GM12878 (cell line): ENCODE measurements around the gene THY1. TPM values are rescaled to one million over a fixed set of nuclear protein-coding genes. Genes with fewer than 3 reads are reported as not detected.

Experiments
- ATAC-seq: fragments of 200-7000 bp; cut with Tn5 transposase; 3 replicates; pipeline ENCODE4 v1.9.1; 2020; ENCODE audit warnings: mild to moderate bottlenecking, moderate library complexity
- BruUV-seq: library from RNA; stranded (reverse); fragments of 400-500 nt; replicated peaks from 2 replicates; lab custom pipeline; 2021; lab: Mats Ljungman, UMichigan
- CTCF ChIA-PET: fragments of 300-600 bp; sonication (Branson Sonifier 250); formaldehyde crosslinking; extraction: SDS; loops from one replicate; lab custom pipeline; 2021; ENCODE audit warnings: inconsistent platforms; lab: Yijun Ruan, JAX
- POLR2A ChIA-PET: fragments of 350-600 bp; formaldehyde crosslinking; extraction: SDS; loops from one replicate; lab custom pipeline; 2021; ENCODE audit warnings: inconsistent platforms; lab: Charles Lee
- RAD21 ChIA-PET: fragments of 300-600 bp; sonication (Branson Sonifier 250); formaldehyde crosslinking; loops from one replicate; lab custom pipeline; 2023; ENCODE audit warnings: antibody characterized with exemption; ENCODE audit not compliant: unreplicated experiment; lab: Charles Lee
- SMC1A ChIA-PET: fragments of 300-600 bp; sonication (Branson Sonifier 250); formaldehyde crosslinking; loops from one replicate; lab custom pipeline; 2023; ENCODE audit not compliant: unreplicated experiment, uncharacterized antibody; lab: Charles Lee
- DNase-seq: peaks from one replicate; pipeline ENCODE4 v3.0.0-alpha.2; 2011; ENCODE audit warnings: low read depth, low spot score
- FAIRE-seq: peaks from 3 replicates; lab custom pipeline; 2011; peaks lifted over from hg19 to GRCh38; lab: Jason Lieb, UNC
- H2AFZ ChIP-seq: 2 replicates; pipeline ENCODE4 v1.6.0; 2011; ENCODE audit warnings: low read depth, low read length, control low read depth; ENCODE audit not compliant: control insufficient read depth
- H3K27ac ChIP-seq: 2 replicates; pipeline ENCODE4 v1.5.1; 2011; ENCODE audit warnings: control low read depth; ENCODE audit not compliant: control insufficient read depth, insufficient read depth
- H3K27me3 ChIP-seq, 2 experiments: replicated peaks in 1 of 2; 2 replicates each; pipeline versions ENCODE4 v1.6.0 to v1.6.1; 2011; ENCODE audit warnings: low read length in 1 of 2; ENCODE audit not compliant: control insufficient read depth in 2 of 2, insufficient read depth in 2 of 2
- H3K36me3 ChIP-seq, 2 experiments: 2 replicates each; pipeline ENCODE4 v1.5.1; 2011; ENCODE audit warnings: low read length in 1 of 2; ENCODE audit not compliant: control insufficient read depth in 2 of 2, insufficient read depth in 2 of 2
- H3K4me1 ChIP-seq: 2 replicates; pipeline ENCODE4 v1.6.1; 2011; ENCODE audit warnings: mild to moderate bottlenecking, low read length, moderate library complexity, mixed read lengths; ENCODE audit not compliant: control insufficient read depth, insufficient read depth
- H3K4me2 ChIP-seq: 2 replicates; pipeline ENCODE4 v1.6.0; 2011; ENCODE audit warnings: control low read depth; ENCODE audit not compliant: control insufficient read depth, insufficient read depth
- H3K4me3 ChIP-seq: fragments of 200-600 bp; sonication (generic); 2 replicates; pipeline ENCODE4 v1.5.1; 2016
- H3K79me2 ChIP-seq: 2 replicates; pipeline ENCODE4 v1.6.0; 2011; ENCODE audit warnings: low read length; ENCODE audit not compliant: control insufficient read depth, insufficient read depth
- H3K9ac ChIP-seq: 2 replicates; pipeline ENCODE4 v1.8.0; 2011; ENCODE audit warnings: low read length, control low read depth, mixed read lengths; ENCODE audit not compliant: control insufficient read depth, insufficient read depth
- H3K9me3 ChIP-seq: replicated peaks from 3 replicates; pipeline ENCODE4 v1.5.1; 2011; ENCODE audit warnings: mild to moderate bottlenecking, low read length; ENCODE audit not compliant: control insufficient read depth, insufficient read depth
- H4K20me1 ChIP-seq: 2 replicates; pipeline ENCODE4 v1.6.0; 2011; ENCODE audit not compliant: control insufficient read depth, insufficient read depth
- ATF2 ChIP-seq: IDR thresholded peaks from 2 replicates; pipeline ENCODE4 v1.6.1; 2012; ENCODE audit warnings: low read length, inconsistent platforms
- BCLAF1 ChIP-seq: fragments of 450-650 bp; IDR thresholded peaks from 2 replicates; pipeline ENCODE4 v1.6.1; 2017; ENCODE audit warnings: antibody characterized with exemption, mild to moderate bottlenecking, moderate library complexity
- BRCA1 ChIP-seq: IDR thresholded peaks from 2 replicates; pipeline ENCODE4 v1.6.1; 2011; ENCODE audit warnings: low read depth, low read length, improper control_type of control experiment
- CBX3 ChIP-seq: fragments of 200-600 bp; sonication (generic); IDR thresholded peaks from 2 replicates; pipeline ENCODE4 v1.6.1; 2016; ENCODE audit warnings: low read depth, borderline replicate concordance
- CREB1 ChIP-seq: IDR thresholded peaks from 2 replicates; pipeline ENCODE4 v1.6.1; 2012; ENCODE audit warnings: low read depth, mild to moderate bottlenecking, inconsistent platforms
- EP300 ChIP-seq, 2 experiments: fragments of 150-350 bp in 1 of 2; IDR thresholded peaks; 2 replicates each; pipeline ENCODE4 v1.6.1; 2011 to 2012; ENCODE audit warnings: low read depth in 2 of 2, low read length in 2 of 2, borderline replicate concordance in 1 of 2, improper control_type of control experiment in 1 of 2, inconsistent platforms in 1 of 2; ENCODE audit not compliant: control insufficient read depth in 1 of 2
- EZH2 ChIP-seq: IDR thresholded peaks from 2 replicates; pipeline ENCODE4 v1.6.1; 2012; ENCODE audit warnings: low read depth, mild to moderate bottlenecking, control low read depth, inconsistent platforms, low read length, borderline replicate concordance; ENCODE audit not compliant: control insufficient read depth
- HDGF ChIP-seq: fragments of 450-650 bp; IDR thresholded peaks from 2 replicates; pipeline ENCODE4 v1.6.1; 2016; ENCODE audit warnings: antibody characterized with exemption
- KDM1A ChIP-seq: fragments of 200-600 bp; sonication (generic); IDR thresholded peaks from 2 replicates; pipeline ENCODE4 v1.6.1; 2016; ENCODE audit warnings: borderline replicate concordance
- MAX ChIP-seq: IDR thresholded peaks from 2 replicates; pipeline ENCODE4 v1.6.1; 2012; ENCODE audit warnings: low read depth, low read length, improper control_type of control experiment
- RAD51 ChIP-seq: fragments of 450-650 bp; IDR thresholded peaks from 2 replicates; pipeline ENCODE4 v1.6.1; 2016; ENCODE audit warnings: moderate library complexity, mild to moderate bottlenecking, inconsistent platforms
- SRF ChIP-seq, 2 experiments: IDR thresholded peaks; 2 replicates each; pipeline ENCODE4 v1.6.1; 2011; ENCODE audit warnings: low read depth in 2 of 2, low read length in 2 of 2, mild to moderate bottlenecking in 1 of 2, moderate library complexity in 1 of 2
- WRNIP1 ChIP-seq: IDR thresholded peaks from 2 replicates; pipeline ENCODE4 v1.6.1; 2011; ENCODE audit warnings: low read depth, low read length, improper control_type of control experiment, borderline replicate concordance
- ZNF274 ChIP-seq: IDR thresholded peaks from one replicate; pipeline ENCODE4 v1.8.0; 2011; ENCODE audit not compliant: insufficient read length, insufficient read depth
- WGBS: methylation state at CpG from one replicate; pipeline ENCODE4 v1.1.6; 2016; ENCODE audit warnings: low lambda C conversion rate; ENCODE audit not compliant: insufficient replicate concordance, insufficient coverage; ENCODE audit errors: missing lambda C conversion rate; 5-methylcytosine and 5-hydroxymethylcytosine counted together
- in situ Hi-C: fragments of 300-500 bp; cut with MboI; formaldehyde crosslinking; loops from 9 replicates; pipeline ENCODE4 v1.14.3; 2018; ENCODE audit warnings: mixed read lengths
- intact Hi-C: fragments of 100-400 bp; cut with micrococcal nuclease; formaldehyde crosslinking; loops from one replicate; pipeline ENCODE4 v1.14.2; 2022; ENCODE audit not compliant: unreplicated experiment
- polyA plus RNA-seq, 11 experiments: library from polyadenylated mRNA; depleted of rRNA in 4 of 11; unstranded in 6 of 11; stranded (reverse) in 5 of 11; fragments of >200 nt; fragmentation: Nextera tagmentation in 4 of 11; fragmentation: Illumina TruSeq in 1 of 11; extraction: Ambion mirVana in 4 of 11; extraction: Trizol in 1 of 11; gene quantifications; 1 replicate in 1 of 11; 2 replicates in 10 of 11; pipeline versions ENCODE4 v1.2.1 to v1.2.3, GENCODE V29; 2011 to 2016; ENCODE audit warnings: inconsistent platforms in 2 of 11, missing spikeins in 2 of 11, low read depth in 1 of 11
- total RNA-seq, 4 experiments: library from RNA; depleted of rRNA in 3 of 4; stranded (reverse); fragments of >200 nt in 3 of 4; fragmentation: Illumina TruSeq in 1 of 4; extraction: Trizol in 1 of 4; gene quantifications; 2 replicates each; pipeline versions ENCODE4 v1.2.1 to v1.2.3, GENCODE V29; 2013 to 2021

Gene THY1
- total and polyA plus RNA-seq, 10 of the 15 experiments (the other 5 are each of a cell fraction or from before 2014, with no cell fraction given), result 0.86 to 20.1 (median 3.2) TPM

- TF ChIP-seq ZNF274 (no peak), EZH2 (no peak), HDGF (no peak), EP300 (IDR thresholded peaks at IDR 0.05; ENCODE audit: borderline replicate concordance in 1 of 2, control insufficient read depth in 1 of 2, low read depth in 2 of 2, low read length in 2 of 2) (no peak), SRF (IDR thresholded peaks at IDR 0.05; ENCODE audit: low read depth in 2 of 2, low read length in 2 of 2) (no peak), RAD51 (no peak), MAX (no peak), ATF2 (no peak), CREB1 (no peak), KDM1A (no peak), WRNIP1 (no peak), CBX3 (no peak), BRCA1 (no peak), BCLAF1 (no peak)
- no peak for FAIRE-seq
- DNase-seq, result no peak
- H3K79me2 ChIP-seq, result no peaks in the 10 kb centered on the region
- H3K4me3 ChIP-seq, result no peak overlapping the region
- H2AFZ ChIP-seq, result no peak overlapping the region
- intact Hi-C loops, result no loop called here
- ATAC-seq, result no peak
- POLR2A ChIA-PET, result interaction anchor here (0.7 to 1.5 kb wide), 2 partner anchors 10 to 12 kb away, joined by 3 to 5 read pairs; no protein-coding TSS in a partner anchor
- H3K4me1 ChIP-seq, result no peaks in the 10 kb centered on the region
- H3K9me3 ChIP-seq, result no peaks in the 10 kb centered on the region
- RAD21 ChIA-PET, result interaction anchor here (1.3 to 2.0 kb wide), 2 partner anchors 8 to 12 kb away, joined by 6 to 10 read pairs; no protein-coding TSS in a partner anchor
- no peaks in the 10 kb centered on the region for H3K36me3 ChIP-seq
- 37% methylated on average over 17 of the region's 17 CpGs for WGBS
- CTCF ChIA-PET, result interaction anchor here (0.9 to 17.9 kb wide), 6 partner anchors 11 to 107 kb away, joined by 3 to 183 read pairs (median 3); no protein-coding TSS in a partner anchor
- no peak overlapping the region for H3K27ac ChIP-seq
- SMC1A ChIA-PET, result interaction anchor here (0.9 to 1.5 kb wide), 3 partner anchors 8 to 12 kb away, joined by 3 to 5 read pairs (median 3); no protein-coding TSS in a partner anchor
- in situ Hi-C loops, result no loop called here
- no peak overlapping the region for H3K4me2 ChIP-seq
- no TSS peak for BruUV-seq
- H4K20me1 ChIP-seq, result no peaks in the 10 kb centered on the region
- no peak overlapping the region for H3K9ac ChIP-seq
- peaks cover 4 to 7% of the 10 kb centered on the region in 2 experiments; a peak in 3 of 4 replicates for H3K27me3 ChIP-seq
These were observed 54.6 kb downstream of the THY1 start for GRCh38 chr11:119368121-119369034.
